HFF-Myc (cell line): ENCODE data around the gene PPP1R37.

ENCODE experiments used
- DNase-seq: peaks from one replicate; pipeline ENCODE4 v3.0.0-alpha.2; 2011; ENCODE audit warnings: low read depth; ENCODE audit errors: extremely low read depth
- H3K4me3 ChIP-seq: replicated peaks from 2 replicates; pipeline ENCODE4 v1.5.1; 2011; ENCODE audit warnings: low read depth, mild to moderate bottlenecking, control low read depth, low read length
- TF ChIP-seq, protein P1 (sequence below): IDR thresholded peaks from 2 replicates; pipeline ENCODE4 v1.5.1; 2012; ENCODE audit warnings: mild to moderate bottlenecking, low read depth, low read length, control low read depth; ENCODE audit errors: missing control alignments

Gene PPP1R37

GRCh38 chr19:45164577-45165335 lies 71.8 kb downstream of the PPP1R37 start:
- TF ChIP-seq, protein P1, sequence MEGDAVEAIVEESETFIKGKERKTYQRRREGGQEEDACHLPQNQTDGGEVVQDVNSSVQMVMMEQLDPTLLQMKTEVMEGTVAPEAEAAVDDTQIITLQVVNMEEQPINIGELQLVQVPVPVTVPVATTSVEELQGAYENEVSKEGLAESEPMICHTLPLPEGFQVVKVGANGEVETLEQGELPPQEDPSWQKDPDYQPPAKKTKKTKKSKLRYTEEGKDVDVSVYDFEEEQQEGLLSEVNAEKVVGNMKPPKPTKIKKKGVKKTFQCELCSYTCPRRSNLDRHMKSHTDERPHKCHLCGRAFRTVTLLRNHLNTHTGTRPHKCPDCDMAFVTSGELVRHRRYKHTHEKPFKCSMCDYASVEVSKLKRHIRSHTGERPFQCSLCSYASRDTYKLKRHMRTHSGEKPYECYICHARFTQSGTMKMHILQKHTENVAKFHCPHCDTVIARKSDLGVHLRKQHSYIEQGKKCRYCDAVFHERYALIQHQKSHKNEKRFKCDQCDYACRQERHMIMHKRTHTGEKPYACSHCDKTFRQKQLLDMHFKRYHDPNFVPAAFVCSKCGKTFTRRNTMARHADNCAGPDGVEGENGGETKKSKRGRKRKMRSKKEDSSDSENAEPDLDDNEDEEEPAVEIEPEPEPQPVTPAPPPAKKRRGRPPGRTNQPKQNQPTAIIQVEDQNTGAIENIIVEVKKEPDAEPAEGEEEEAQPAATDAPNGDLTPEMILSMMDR = no peak
- peak; percentile 38 for DNase-seq
- H3K4me3 ChIP-seq = no peak overlapping the region

DNA sequence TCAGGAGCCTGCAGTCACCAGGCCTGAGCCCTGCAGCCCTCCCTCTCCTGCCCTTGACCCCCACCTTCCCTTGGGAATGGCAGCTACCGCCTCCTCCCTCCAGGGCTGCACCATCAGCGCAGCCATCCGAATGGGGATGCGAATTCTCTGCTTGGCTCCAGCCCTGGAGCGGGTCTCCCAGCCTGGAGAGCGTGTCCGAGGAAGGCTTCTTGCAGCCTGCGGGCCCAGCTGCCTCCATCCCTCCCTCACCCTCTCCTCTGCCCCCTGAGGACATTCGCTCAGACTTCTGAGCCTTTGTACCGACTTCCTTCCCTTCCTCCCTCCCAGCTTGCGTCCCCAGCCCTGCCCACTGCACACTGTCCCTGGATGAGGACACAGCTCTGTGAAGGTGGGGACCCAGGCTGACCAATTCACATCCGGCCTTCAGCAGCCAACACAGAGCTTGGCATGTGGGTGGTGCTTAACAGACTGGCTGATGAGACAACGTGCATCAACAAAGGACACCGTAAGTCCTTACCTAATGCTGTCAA lies 73.8 kb downstream of the PPP1R37 start:
- H3K4me3 ChIP-seq = no peak overlapping the region
- no peak for DNase-seq
- TF ChIP-seq, protein P1 = no peak

GRCh38 chr19:45168767-45169351 lies 75.9 kb downstream of the PPP1R37 start:
- DNase-seq = no peak
- TF ChIP-seq, protein P1 = no peak

DNA sequence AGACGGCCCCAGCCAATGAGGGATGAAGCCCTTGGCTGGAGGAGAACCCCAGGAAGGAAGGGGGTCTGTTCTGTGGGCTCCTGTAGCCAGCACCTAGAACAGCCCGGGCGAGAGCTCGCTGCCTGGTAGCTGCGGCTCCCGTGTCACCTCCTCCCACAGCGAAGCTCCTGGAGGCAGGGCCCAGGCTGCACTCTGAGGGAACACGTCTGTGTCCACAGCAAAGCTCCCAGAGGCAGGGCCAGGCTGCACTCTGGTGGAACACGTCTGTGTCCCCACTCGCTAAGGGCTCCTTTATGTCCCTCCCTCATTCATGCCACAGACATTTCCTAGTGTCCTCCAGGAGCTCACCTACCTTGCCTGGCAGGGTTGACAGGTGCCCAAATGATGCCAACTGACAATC lies 76.6 kb downstream of the PPP1R37 start:
- TF ChIP-seq, protein P1 = no peak
- H3K4me3 ChIP-seq = no peak overlapping the region
- DNase-seq = no peak

More at GRCh38 chr19:45168767-45169351, 75.9 kb downstream of the PPP1R37 start:
- no peak overlapping the region for H3K4me3 ChIP-seq

GRCh38 chr19:45170146-45171106 lies 77.4 kb downstream of the PPP1R37 start:
- DNase-seq = no peak
- H3K4me3 ChIP-seq = no peak overlapping the region
- TF ChIP-seq, protein P1 = no peak

GRCh38 chr19:45171211-45171623 lies 78.2 kb downstream of the PPP1R37 start:
- TF ChIP-seq, protein P1 = no peak
- no peak overlapping the region for H3K4me3 ChIP-seq
- no peak for DNase-seq
